ENCODE data around the gene ANAPC4.

DNA sequence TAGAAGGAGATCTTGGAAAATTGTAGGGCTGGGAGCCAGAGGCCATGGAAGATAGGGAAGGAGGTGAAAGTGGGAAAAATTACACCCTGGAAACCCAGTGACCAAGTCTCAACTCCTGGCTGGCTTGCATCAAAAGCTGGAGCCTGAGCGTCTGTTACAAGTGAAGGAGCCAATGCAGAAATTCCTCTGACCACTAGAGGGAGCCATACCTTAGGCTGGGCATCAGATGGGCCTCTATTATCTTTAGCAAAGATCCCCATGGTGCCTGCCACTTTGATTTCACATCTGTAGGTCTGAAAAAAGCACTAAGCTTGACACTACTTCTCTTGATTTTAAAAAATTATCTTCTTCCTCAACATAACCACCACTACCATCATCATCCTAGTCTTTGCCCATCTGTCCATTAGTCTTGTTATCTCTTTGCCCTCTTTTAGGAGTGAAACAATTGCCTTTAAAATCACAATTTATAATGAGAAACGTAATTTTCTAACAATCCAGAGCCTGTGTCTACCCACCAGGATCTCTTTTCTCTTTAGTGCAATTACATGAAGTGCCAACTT, 62.9 kb downstream of the ANAPC4 start:
- TF ChIP-seq POLR2A (IDR thresholded peaks at IDR 0.05; ENCODE audit: low read depth, low read length) (no peak), PAX5 (IDR thresholded peaks at IDR 0.05; ENCODE audit: insufficient read depth, low read length, severe bottlenecking) (no peak), TAF1 (IDR thresholded peaks at IDR 0.05; ENCODE audit: low read depth, low read length) (no peak), POLR2AphosphoS5 (IDR thresholded peaks at IDR 0.05; ENCODE audit: low read depth, low read length) (no peak), SPI1 (IDR thresholded peaks at IDR 0.05; ENCODE audit: low read depth, low read length) (no peak)

Measured in GM12891 (cell line).